IPS-20b (cell line): ENCODE results near the gene UGT1A1.

Experiments
- H3K27ac ChIP-seq: one replicate; pipeline ENCODE4 v1.5.1; 2013; ENCODE audit warnings: low read length
- H3K27me3 ChIP-seq: 2 replicates; pipeline ENCODE4 v1.6.1; 2013; ENCODE audit warnings: mild to moderate bottlenecking, low read length, inconsistent platforms; ENCODE audit not compliant: insufficient read depth
- H3K36me3 ChIP-seq: 2 replicates; pipeline ENCODE4 v1.6.1; 2013; ENCODE audit warnings: low read depth, mild to moderate bottlenecking, inconsistent platforms, low read length, moderate library complexity; ENCODE audit not compliant: insufficient read depth
- H3K4me1 ChIP-seq: 2 replicates; pipeline ENCODE4 v1.6.1; 2013; ENCODE audit warnings: mild to moderate bottlenecking, control low read depth, inconsistent platforms, low read length, moderate library complexity; ENCODE audit not compliant: insufficient read depth
- H3K4me3 ChIP-seq: 2 replicates; pipeline ENCODE4 v1.5.1; 2013; ENCODE audit warnings: mild to moderate bottlenecking, low read length, inconsistent platforms
- H3K9ac ChIP-seq: 2 replicates; pipeline ENCODE4 v1.6.1; 2013; ENCODE audit warnings: low read depth, mild to moderate bottlenecking, inconsistent platforms, low read length, moderate library complexity
- H3K9me3 ChIP-seq: 2 replicates; pipeline ENCODE4 v1.6.1; 2013; ENCODE audit warnings: mild to moderate bottlenecking, low read depth, low read length, inconsistent platforms; ENCODE audit not compliant: insufficient read depth

Gene UGT1A1

DNA sequence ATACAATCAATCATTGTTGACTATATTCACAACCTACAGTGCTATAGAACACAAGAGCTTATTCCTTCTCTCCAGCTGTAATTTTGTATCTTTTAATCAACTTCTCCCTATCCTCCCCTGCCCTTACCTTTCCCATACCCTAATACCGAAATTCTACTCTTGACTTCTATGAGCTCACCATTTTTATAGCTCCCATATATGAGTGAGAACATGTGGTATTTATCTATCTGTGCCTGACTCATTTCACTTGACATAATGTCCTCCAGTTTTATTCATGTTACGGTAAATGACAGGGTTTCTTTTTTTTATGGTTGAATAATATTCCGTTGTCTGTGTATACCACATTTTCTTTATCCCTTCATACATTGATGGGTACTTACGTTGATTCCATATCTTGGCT is 20.7 kb downstream of the UGT1A1 start:
- H3K9me3 ChIP-seq, result peaks cover 5% of the 10 kb centered on the region; the same call in 1 of the 2 replicates
- no peaks in the 10 kb centered on the region for H3K36me3 ChIP-seq
- no peak overlapping the region for H3K27ac ChIP-seq
- H3K27me3 ChIP-seq, result no peaks in the 10 kb centered on the region
- H3K4me1 ChIP-seq, result no peaks in the 10 kb centered on the region
- no peak overlapping the region for H3K4me3 ChIP-seq
- H3K9ac ChIP-seq, result no peak overlapping the region

GRCh38 chr2:233789554-233789953 is 29.5 kb downstream of the UGT1A1 start:
- Histone ChIP-seq H3K9me3 (no peaks in the 10 kb centered on the region), H3K27ac (no peak overlapping the region)

GRCh38 chr2:233791151-233791882 is 31.2 kb downstream of the UGT1A1 start:
- H3K4me1 ChIP-seq, result no peaks in the 10 kb centered on the region
- H3K9me3 ChIP-seq, result no peaks in the 10 kb centered on the region
- no peak overlapping the region for H3K9ac ChIP-seq
- H3K27ac ChIP-seq, result no peak overlapping the region
- H3K4me3 ChIP-seq, result no peak overlapping the region
- no peaks in the 10 kb centered on the region for H3K36me3 ChIP-seq
- no peaks in the 10 kb centered on the region for H3K27me3 ChIP-seq

More at GRCh38 chr2:233789554-233789953, 29.5 kb downstream of the UGT1A1 start:
- Histone ChIP-seq H3K27me3 (no peaks in the 10 kb centered on the region), H3K9ac (no peak overlapping the region), H3K4me1 (no peaks in the 10 kb centered on the region), H3K36me3 (no peaks in the 10 kb centered on the region), H3K4me3 (no peak overlapping the region)

DNA sequence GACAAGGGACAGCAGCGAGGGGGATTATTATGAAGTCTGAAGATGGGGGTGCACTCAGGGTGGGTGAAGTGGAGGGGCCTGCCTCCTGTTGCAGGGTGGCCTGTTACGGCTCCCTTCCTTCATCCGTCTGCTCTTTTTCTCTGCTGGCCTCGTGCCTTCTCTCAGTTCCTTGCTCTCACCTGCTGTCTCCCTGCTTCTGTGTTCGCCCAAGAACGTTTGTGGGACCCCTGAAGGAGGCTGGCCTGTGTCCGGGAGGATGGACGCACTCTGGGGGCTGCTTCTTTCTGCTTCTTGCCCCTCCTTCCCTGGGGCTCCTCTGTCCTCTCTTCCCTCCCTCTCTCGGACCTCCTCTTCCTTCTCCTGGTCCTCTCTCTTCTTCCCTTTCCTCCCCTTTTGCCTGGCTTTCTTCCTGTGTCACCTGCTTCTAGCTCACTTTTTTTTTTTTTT is 31.8 kb downstream of the UGT1A1 start:
- Histone ChIP-seq H3K27me3 (no peaks in the 10 kb centered on the region), H3K9me3 (no peaks in the 10 kb centered on the region), H3K36me3 (no peaks in the 10 kb centered on the region), H3K4me1 (no peaks in the 10 kb centered on the region), H3K4me3 (no peak overlapping the region), H3K9ac (no peak overlapping the region), H3K27ac (no peak overlapping the region)

DNA sequence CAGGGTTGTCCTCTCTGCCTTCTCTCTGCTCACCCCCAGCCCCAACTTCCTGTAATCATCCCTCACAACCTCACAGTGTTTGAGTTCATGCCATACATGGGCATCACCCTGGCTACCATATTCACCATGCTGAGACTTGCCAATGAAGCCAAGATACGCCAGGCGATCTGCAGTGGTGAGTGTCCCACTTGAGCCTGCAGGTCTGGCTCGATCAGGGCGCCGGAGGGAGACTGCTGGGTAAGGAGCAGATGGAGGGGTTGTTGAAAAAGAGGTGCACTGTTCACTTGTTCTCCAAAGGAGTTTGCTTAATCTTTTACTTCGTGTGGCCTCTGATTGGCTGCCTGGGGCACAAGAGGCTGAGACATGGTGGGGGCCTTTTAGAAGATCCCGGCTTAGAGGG is 32.6 kb downstream of the UGT1A1 start:
- no peaks in the 10 kb centered on the region for H3K9me3 ChIP-seq
- H3K27ac ChIP-seq, result no peak overlapping the region
- H3K4me1 ChIP-seq, result no peaks in the 10 kb centered on the region
- no peaks in the 10 kb centered on the region for H3K27me3 ChIP-seq
- no peak overlapping the region for H3K9ac ChIP-seq
- H3K36me3 ChIP-seq, result no peaks in the 10 kb centered on the region
- no peak overlapping the region for H3K4me3 ChIP-seq

GRCh38 chr2:233793465-233794127 is 33.5 kb downstream of the UGT1A1 start:
- Histone ChIP-seq H3K4me1 (no peaks in the 10 kb centered on the region), H3K4me3 (no peak overlapping the region), H3K9ac (no peak overlapping the region), H3K9me3 (no peaks in the 10 kb centered on the region), H3K36me3 (no peaks in the 10 kb centered on the region), H3K27me3 (no peaks in the 10 kb centered on the region), H3K27ac (no peak overlapping the region)

- Histone ChIP-seq H3K27me3 (no peaks in the 10 kb centered on the region), H3K9ac (no peak overlapping the region), H3K4me3 (no peak overlapping the region), H3K27ac (no peak overlapping the region), H3K36me3 (no peaks in the 10 kb centered on the region), H3K9me3 (no peaks in the 10 kb centered on the region), H3K4me1 (no peaks in the 10 kb centered on the region)
Observed at GRCh38 chr2:233794128-233794658, 34.1 kb downstream of the UGT1A1 start.

- H3K36me3 ChIP-seq, result no peaks in the 10 kb centered on the region
- no peak overlapping the region for H3K4me3 ChIP-seq
- H3K4me1 ChIP-seq, result no peaks in the 10 kb centered on the region
- H3K9ac ChIP-seq, result no peak overlapping the region
- H3K27ac ChIP-seq, result no peak overlapping the region
- H3K9me3 ChIP-seq, result no peaks in the 10 kb centered on the region
- H3K27me3 ChIP-seq, result no peaks in the 10 kb centered on the region
Observed at GRCh38 chr2:233795735-233796171, 35.7 kb downstream of the UGT1A1 start.

DNA sequence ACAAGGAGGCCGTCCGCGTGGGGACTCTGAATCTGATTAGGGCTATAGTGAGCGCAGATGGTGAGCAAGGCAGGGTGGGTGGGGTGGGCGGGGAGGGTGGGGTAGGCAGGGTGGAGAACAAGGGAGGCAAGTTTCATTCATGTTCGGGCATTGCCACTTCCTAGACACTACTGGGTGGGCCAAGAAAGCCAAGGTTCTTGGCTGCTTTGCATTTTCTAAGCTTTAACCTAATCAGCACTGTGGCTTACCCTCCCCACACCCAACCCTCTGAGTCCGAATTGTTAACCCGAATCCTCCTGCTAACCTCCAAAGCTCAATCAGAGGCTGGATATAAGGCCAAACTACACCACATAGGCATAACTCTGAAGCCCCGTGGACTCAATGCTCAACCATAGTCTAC is 36.2 kb downstream of the UGT1A1 start:
- no peaks in the 10 kb centered on the region for H3K27me3 ChIP-seq
- no peak overlapping the region for H3K9ac ChIP-seq
- H3K9me3 ChIP-seq, result no peaks in the 10 kb centered on the region
- no peak overlapping the region for H3K4me3 ChIP-seq
- H3K36me3 ChIP-seq, result no peaks in the 10 kb centered on the region
- no peaks in the 10 kb centered on the region for H3K4me1 ChIP-seq
- H3K27ac ChIP-seq, result no peak overlapping the region

- Histone ChIP-seq H3K9me3 (no peaks in the 10 kb centered on the region), H3K4me1 (no peaks in the 10 kb centered on the region), H3K36me3 (no peaks in the 10 kb centered on the region), H3K9ac (no peak overlapping the region), H3K27me3 (no peaks in the 10 kb centered on the region), H3K4me3 (no peak overlapping the region), H3K27ac (no peak overlapping the region)
Observed at GRCh38 chr2:233798335-233799086, 38.4 kb downstream of the UGT1A1 start.

DNA sequence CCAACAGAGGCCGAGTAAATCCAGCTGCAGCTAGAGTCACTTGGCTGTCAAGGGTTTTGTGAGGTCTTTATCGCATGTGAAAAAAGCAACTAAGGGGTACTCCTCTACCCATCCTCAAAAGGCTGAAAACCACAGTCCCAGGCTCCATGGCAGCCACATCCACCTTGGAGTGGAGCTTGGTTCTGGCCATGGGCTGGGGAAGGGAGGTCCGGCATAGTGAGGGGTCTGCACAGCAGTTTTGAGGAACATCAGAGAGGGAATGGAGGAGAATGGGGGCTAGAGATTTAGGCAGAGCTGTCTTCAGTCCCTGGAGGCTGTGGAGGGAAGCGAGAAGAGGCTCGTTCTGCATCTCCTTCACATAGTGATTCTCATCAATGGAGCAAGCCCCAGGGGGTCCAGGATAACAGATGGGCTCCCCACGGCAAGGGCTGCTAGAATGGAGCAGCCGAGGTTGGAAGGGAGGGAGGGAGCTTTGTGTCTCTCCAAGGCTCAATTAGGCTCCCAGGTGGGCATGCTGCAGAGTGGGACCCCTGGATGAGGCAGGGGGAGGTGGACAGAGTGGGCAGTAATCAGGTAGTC is 39.1 kb downstream of the UGT1A1 start:
- no peaks in the 10 kb centered on the region for H3K36me3 ChIP-seq
- no peaks in the 10 kb centered on the region for H3K27me3 ChIP-seq
- H3K27ac ChIP-seq, result no peak overlapping the region

More for the DNA sequence above, 39.1 kb downstream of the UGT1A1 start:
- Histone ChIP-seq H3K4me1 (no peaks in the 10 kb centered on the region), H3K9me3 (no peaks in the 10 kb centered on the region), H3K9ac (no peak overlapping the region; the same call in 1 of the 2 replicates), H3K4me3 (no peak overlapping the region)
